Measurements from ENCODE around the gene AVP. TPM values are rescaled to one million over a fixed set of nuclear protein-coding genes. Genes with fewer than 3 reads are reported as not detected.

AVP gene
- total RNA-seq, 1 experiment from 2014 or later, result not detected

DNA sequence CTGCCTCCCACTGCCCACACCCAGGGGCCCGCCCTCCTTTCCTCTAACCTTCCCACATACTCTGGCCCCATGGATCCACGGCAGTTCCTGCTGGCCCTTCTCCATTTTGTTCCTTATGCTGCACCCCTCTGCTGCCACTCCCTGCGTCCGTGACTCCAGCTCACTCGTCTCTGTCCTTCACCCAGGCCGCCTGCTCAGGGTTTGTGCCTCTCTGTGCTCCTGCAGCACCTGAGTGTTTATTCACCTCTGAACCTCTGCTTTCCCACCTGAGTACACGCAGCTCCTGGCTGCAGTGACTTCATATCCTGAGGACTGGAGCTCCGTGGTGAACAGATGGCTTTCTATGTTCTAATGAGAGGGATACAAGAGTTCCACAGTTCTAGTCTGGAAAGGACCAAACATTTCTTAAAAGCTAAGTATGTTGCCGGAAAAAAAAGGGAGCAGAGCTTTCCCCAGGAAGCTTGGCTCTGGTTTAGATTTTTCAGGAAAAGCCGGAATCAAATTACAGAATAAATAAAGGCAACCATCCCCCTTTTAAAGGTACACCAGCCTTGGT lies 42.6 kb downstream of the AVP start:
- no peak for TF ChIP-seq CTCF (conservative IDR thresholded peaks at IDR 0.05)
- no peaks in the 10 kb centered on the region for H3K9me3 ChIP-seq (ENCODE audit: control insufficient read depth, low read depth, low read length)
- peaks cover 13% of the 10 kb centered on the region for H3K23me2 ChIP-seq (ENCODE audit: insufficient read length, low read depth, low read length, poor library complexity, severe bottlenecking)
- no peak overlapping the region for H3K27ac ChIP-seq (ENCODE audit: insufficient read length, low read depth, low read length)
- no peak overlapping the region for H3T11ph ChIP-seq (ENCODE audit: low read length)
- Mint-ChIP-seq H3K4me1 (peaks cover 21 to 22% of the 10 kb centered on the region in 2 experiments), H3K9me3 (no peaks in the 10 kb centered on the region), H3K36me3 (ENCODE audit: insufficient read depth in 1 of 3, low read depth in 3 of 3) (peaks cover 8 to 41% (median 35%) of the 10 kb centered on the region in 3 experiments; a peak in 6 of 7 replicates), H3K27me3 (ENCODE audit: low read depth) (no peaks in the 10 kb centered on the region; the same call in 1 of the 2 replicates), H3K27ac (peak overlapping the region; percentile 76 to 91 (median 78); a peak in 5 of 7 replicates), H3K4me3 (peak overlapping the region in 1 of 2 experiments; percentile 21; a peak in 2 of 5 replicates)
- H2BK12ac ChIP-seq (ENCODE audit: insufficient read length, low read depth, low read length), result no peak overlapping the region
- peaks cover 12% of the 10 kb centered on the region; the same call in 1 of the 2 replicates for H3K4me1 ChIP-seq (ENCODE audit: insufficient read depth, low read length)
- H2BK15ac ChIP-seq (ENCODE audit: low read depth, low read length), result no peak overlapping the region
- H2BK20ac ChIP-seq (ENCODE audit: low read depth, low read length, poor library complexity, severe bottlenecking), result no peak overlapping the region
- H2BK120ac ChIP-seq (ENCODE audit: low read depth, low read length, poor library complexity, severe bottlenecking), result no peak overlapping the region
- no peak overlapping the region for H4K5ac ChIP-seq (ENCODE audit: insufficient read length, low read depth, low read length)
- H2AFZ ChIP-seq (ENCODE audit: low read length), result no peak overlapping the region
- H3K56ac ChIP-seq (ENCODE audit: insufficient read length, low read depth, low read length), result no peak overlapping the region
- no peak overlapping the region for H3K18ac ChIP-seq (ENCODE audit: insufficient read length, low read depth, low read length)
- no peak overlapping the region for H3K23ac ChIP-seq (ENCODE audit: insufficient read length, low read depth, low read length)
- no peak overlapping the region for H2BK5ac ChIP-seq (ENCODE audit: insufficient read length, low read length)
- no peak overlapping the region for H4K8ac ChIP-seq (replicated peaks; ENCODE audit: insufficient read length, low read depth, low read length)
- H3K4me2 ChIP-seq (ENCODE audit: insufficient read depth, insufficient read length, low read length), result peak overlapping the region; percentile 21
- no peaks in the 10 kb centered on the region for H4K20me1 ChIP-seq (ENCODE audit: control insufficient read depth, insufficient read depth, insufficient read length)
- H3K14ac ChIP-seq (ENCODE audit: insufficient read depth, low read length), result peak overlapping the region; percentile 8; the same call in 1 of the 2 replicates
- H3K79me2 ChIP-seq (ENCODE audit: insufficient read depth, low read length), result no peaks in the 10 kb centered on the region; the same call in 1 of the 2 replicates
- no peak overlapping the region for H3K9ac ChIP-seq (ENCODE audit: extremely low read depth, insufficient read length, low read length)
- no peak overlapping the region for H3K4ac ChIP-seq (ENCODE audit: low read depth, low read length)
- no peaks in the 10 kb centered on the region for H3K79me1 ChIP-seq (ENCODE audit: insufficient read depth, low read depth, low read length, poor library complexity, severe bottlenecking)
- no peak overlapping the region for H2AK5ac ChIP-seq (ENCODE audit: insufficient read length, low read length)
- DNase-seq, result no peak
- WGBS (ENCODE audit: extremely low coverage, insufficient read length, low lambda C conversion rate), result no CpG with 5 or more reads among the region's 10 CpGs
- no peak overlapping the region for H4K91ac ChIP-seq (ENCODE audit: insufficient read length, low read depth, low read length)
- H3K27me3 ChIP-seq (ENCODE audit: insufficient read depth, low read length), result no peaks in the 10 kb centered on the region

All from H9 (cell line).